HPDE6-E6E7 (cell line): ENCODE data around the gene FAM168B.

Source experiments
- DNase-seq: peaks from one replicate; pipeline ENCODE4 v3.0.0; 2011; ENCODE audit warnings: missing footprints; ENCODE audit errors: extremely low spot score

The FAM168B gene

DNA sequence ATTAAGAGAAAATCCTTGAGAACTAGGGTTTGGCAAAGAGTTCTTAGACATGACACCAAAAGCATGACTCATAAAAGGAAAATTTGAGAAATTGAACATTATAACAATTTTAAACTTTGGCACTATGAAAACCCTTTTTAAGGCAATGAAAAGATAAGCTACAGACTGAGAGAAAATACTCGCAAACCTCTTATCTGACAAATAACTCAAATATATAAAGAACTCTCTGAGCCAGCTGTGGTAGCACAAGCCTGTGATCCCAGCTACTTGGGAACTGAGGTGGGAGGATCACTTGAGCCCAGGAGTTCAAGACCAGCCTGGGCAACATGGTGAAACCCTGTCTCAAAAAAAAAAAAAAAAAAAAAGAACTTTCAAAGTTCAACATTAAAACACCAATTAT, 70.5 kb downstream of the FAM168B start:
- no peak for DNase-seq

DNA sequence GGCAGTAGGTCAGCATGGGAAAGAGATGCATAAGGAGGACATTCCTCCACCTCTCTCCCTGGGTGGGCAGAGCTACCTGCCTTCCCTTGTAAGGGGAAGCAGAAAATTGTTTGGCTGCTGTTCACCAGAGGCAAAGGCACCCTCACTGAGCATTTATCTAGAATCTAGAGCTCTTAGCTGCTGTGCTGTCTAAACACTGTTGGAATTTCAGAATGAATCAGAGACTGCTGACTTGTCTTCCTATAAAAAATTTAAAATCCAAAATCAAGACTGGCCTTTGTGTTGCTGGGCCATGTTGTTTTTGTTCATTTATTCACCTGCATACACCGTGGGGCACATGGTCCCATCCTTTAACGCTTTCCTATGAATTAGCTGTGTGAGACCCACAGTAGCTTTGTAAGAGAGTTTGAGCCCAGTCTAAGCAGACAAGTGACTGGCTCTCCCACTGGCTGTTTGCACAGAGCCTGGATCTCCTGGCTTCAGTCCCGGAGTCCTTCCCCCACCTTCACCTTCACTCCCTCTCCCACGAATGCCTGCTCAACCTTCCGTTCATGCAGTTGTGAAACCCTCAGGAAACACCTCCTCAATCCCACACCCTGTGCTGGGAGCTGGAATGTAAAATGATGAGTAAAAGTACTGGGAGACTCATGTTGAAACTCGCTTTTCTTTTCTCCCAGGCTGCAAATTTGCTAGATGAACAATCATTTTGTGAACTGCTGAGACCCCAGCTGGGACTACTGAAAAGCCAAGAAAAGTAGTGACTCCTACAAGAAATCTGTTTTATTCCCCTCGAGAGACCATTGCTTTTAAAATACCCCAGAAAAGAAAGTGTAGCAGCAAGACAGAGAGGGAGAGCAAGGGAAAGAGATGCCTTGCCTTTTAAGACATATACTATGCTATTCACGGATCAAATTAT, 76.2 kb downstream of the FAM168B start:
- peak; percentile 97 for DNase-seq

DNA sequence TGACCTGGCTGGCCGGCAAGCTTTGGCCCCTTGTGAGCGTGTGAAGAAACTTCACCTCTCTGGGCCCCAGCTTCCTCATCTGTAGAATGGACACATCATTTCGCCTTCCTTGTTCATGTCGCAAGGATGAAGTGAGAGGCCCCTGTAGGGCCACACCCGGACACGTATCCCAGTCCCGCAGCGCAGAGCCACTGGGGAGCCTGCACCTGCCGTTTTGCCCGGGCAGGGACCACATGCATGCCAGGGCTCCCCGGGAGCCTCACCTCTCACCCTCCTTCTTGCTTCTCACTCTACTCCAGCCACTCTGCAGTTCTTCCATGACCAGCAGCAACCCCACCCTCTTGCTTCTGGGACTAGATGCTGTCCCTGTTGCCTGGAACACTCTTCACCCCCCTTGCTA, 77.5 kb downstream of the FAM168B start:
- no peak for DNase-seq

DNA sequence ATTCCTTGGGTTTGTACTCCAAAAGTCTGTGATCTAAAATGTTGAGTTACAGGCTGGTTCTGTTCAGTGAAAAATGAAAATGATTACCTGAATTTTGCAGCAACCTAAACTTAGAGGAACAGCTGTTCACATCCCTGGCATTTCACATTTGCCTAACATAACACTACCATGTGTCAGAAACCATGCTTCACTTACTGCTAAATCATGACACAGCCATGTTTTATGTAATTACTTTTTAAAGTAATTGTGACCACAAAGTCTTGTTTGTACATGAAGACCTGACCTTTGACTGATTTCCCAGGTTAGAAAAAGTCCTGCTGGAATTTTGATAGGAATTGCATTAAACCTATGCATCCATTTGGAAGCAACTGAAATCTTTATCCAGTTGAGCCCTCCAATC, 79.1 kb downstream of the FAM168B start:
- no peak for DNase-seq

DNA sequence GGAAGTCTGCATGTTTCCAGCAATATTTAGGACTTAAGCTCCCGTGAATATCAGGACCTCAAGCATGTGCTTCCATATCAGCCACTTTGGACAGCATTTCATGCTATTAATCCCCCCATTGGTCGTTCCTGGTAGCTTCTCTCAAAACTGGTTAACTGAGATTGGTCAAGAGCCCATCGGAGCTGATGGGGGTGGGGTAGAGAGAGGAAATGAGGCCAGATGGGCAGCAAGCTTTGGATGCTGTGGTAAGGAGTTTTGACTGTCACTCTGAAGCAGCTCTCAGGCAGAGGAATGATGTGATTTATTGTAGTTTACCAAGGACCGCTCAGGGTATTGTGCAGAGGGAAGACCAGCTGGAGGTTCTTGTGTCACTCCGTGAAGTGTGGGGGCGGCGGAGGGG, 81.8 kb downstream of the FAM168B start:
- no peak for DNase-seq

DNA sequence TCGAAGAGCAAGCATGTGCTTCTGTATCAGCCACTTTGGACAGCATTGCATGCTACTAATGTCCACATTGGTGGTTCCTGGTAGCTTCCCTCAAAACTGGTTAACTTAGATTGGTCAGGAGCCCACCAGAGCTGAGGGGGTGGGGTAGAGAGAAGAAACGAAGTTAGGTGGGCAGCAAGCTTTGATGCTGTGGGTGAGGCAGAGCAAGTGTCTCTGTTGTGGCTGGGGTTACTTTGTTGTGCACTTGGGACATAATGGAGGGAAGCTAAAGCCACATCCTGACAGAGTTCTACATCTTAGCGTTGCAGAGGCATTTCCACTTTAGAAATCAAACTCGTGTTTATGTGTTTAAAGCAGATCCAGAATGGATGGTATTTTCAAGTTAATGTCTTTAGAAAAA, 82.7 kb downstream of the FAM168B start:
- no peak for DNase-seq

DNA sequence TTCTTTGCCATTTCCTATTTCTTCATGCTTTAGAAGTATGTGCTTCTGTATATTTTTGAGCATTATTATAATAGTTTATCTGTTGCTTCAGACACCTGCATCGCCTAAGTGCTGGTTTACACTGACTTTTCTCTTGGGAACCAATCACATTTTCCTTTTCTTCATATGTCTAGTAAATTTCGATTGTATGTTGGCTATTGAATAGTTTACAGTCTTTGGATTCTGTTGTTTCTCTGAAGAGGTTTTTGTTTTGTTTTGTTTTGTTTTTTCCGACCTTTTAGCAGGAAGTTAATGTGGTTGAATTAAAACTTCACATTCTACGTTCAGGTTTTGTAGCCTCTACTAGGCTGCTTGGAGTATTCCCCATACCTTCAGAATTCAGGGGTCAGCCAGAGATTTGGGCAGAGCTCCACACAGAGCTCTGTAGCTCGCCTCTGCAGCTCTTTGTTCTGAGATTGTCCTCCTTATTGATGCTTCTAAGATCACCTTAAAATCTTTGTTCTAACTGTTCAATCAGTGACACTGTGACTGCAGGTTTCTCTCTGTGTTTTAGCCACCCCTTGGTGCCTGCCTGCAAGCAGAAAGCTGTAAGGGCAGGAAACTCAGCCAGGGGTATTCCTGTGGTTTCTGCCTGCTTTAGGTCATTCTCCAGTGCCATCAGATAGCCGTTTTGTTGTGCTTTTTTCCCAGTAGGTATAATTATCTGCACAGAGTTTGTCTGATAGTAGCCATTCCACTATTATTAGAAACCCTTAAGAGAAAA, 83.4 kb downstream of the FAM168B start:
- no peak for DNase-seq

DNA sequence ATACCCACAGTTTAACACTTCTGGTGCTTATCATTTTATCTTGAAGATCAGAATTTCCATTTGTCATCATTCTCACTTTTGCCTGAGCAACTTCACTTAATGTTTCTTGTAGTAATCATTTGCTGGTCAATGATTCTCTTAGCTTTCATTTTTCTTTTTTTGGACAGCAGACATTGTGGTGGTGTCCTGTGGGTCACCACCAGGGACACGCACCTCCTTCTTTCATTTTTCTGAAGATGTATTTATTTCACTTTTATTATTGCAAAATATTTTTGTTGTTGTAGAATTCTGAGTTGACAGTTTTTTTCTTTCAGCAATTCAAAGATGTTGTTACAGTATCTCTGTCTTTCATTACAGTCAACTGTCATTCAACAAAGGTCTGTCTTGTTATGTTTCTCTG, 84.3 kb downstream of the FAM168B start:
- no peak for DNase-seq

DNA sequence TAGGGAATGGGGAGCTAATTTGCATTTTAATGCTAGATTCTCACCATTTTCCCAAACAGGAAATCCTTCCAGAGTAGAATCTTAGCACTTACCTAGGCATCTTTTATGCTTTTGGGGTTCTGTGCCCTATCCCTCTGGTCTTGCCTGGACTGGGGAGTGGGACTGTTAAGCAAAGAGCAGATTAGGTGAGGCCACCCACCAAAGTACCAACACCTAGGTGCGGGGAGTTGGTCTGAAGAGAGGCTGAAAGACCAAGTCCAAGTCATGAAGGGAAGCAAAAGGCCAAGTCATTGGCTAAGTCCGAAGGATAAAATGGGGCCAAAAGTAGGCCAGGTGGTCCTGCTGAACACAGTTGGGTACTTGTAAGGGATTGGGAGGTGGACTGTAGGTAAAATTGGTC, 86.7 kb downstream of the FAM168B start:
- no peak for DNase-seq

DNA sequence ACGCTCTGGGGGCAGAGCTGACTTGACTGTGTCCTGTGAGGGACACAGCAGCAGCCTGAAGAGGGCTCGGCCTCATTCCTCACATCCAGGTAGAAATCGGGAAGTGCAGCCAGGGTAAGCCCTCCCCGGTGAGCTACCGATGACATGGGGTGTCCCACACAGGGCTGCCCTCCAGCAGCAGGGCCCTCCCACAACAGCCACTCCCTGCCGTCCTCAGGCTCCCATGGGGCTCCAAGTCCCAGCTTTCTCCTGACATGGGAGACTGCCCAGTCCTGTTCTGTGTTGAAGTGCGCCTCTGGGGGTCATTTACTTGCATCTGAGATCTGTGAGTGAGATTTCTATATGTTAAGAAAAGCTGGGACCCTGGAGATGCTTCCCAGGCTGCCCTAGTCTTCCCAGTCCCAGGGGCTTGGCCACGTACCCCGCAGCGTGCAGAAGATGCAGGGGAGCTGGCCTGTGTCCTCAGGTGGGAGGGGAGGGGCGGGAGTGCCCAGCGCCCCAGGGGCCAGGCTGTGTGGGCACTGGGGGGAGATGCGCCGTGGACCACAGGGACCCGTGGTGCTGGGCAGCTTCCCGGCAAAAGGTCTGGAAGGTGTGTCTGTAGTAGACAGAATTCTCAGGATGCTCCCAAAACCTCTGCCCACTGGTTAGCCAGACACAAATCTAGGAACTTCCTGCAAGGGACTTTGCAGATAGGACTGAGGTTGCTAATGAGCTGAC, 87.9 kb downstream of the FAM168B start:
- DNase-seq, result no peak

DNA sequence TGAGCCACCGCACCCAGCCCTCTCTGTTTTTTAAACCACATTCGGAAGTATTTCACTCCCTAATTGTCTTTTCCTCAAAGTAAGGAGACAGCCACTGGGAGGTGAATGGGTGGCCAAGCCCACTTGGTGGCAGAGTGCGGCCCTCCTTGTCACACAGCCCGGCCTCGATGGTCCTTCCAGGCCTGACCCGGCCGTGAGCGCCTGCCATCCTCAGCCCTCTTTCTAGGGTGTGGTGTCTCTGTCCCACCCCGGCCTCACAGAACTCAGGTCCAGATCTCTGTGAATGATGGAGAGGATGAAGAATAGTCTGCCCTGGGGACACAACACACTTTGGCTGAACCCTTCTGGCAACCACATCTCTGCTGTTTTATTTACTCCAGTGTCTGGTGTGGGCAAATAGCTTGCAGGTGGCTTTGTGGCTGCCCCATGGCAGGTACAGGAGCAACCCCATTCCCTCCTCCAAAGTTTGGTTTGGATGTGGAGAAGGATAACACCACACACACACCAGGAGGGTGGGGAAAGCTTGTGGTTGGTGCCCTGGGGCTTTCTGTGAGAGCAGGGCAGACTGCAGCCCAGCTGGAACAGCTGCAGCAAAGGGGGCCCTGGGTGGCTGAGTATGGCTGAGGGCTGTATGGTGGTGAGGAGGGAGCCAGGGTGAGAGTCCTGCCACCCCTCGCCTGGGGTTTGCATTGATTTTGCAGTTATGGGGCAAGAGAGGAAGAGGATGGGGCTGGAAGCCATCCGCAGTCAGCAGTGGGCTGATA, 88.6 kb downstream of the FAM168B start:
- DNase-seq, result no peak

DNA sequence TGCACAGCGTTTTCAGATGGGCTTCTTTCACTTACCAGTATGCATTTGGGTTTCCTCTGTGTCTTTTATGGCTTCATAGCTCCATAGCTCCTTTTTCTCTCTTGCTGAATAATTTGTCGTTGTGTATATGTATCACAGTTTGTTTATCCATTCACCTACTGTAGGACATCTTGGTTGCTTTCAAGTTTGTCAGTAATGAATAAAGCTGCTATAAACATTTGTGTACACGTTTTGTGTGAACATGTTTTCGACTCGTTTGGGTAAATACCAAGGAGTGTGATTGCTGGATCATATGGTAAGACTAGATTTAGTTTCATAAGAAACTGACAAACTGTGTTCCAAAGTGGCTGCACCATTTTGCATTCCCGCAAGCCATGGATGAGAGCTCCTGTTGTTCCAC, 94.7 kb downstream of the FAM168B start:
- DNase-seq, result no peak
